ENCODE data around the gene BSDC1. TPM values are rescaled to one million over a fixed set of nuclear protein-coding genes. Genes with fewer than 3 reads are reported as not detected.

The BSDC1 gene
- total and polyA plus RNA-seq, 2 of the 13 experiments (the other 11 are each of a cell fraction or from before 2014, with no cell fraction given): 40.3 to 64.2 TPM

DNA sequence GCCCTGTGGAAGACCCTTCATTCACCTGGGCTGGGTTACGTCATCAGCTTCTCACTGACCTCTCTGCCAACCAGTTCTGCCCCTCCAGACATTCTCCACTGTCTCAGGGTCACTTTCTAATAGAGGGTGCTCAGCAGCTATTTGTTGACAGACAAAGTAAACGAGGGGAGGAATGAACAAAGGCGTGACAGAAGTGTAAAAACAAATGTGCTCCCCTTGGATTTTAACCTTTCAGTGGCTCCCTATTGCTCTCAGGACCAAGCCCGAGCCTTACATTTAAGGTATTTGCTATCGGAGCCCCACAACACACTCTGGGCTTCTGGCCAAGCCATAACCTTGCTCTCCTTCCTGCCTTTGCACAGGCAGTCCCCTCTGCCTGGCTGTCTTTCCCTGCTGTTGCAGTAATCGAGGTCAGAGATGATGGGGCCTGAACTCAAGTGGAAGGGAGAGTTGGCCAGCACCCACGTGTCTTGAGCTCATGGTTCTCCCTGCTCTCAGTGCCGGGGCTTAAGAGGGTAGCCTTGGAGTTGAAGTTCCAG is 48.9 kb downstream of the BSDC1 start (continued):
- TF ChIP-seq, protein P1, sequence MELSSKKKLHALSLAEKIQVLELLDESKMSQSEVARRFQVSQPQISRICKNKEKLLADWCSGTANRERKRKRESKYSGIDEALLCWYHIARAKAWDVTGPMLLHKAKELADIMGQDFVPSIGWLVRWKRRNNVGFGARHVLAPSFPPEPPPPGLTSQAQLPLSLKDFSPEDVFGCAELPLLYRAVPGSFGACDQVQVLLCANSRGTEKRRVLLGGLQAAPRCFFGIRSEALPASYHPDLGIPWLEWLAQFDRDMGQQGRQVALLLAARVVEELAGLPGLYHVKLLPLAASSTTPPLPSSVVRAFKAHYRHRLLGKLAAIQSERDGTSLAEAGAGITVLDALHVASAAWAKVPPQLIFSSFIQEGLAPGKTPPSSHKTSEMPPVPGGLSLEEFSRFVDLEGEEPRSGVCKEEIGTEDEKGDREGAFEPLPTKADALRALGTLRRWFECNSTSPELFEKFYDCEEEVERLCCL (CRISPR knock-in tag; IDR thresholded peaks at IDR 0.05; ENCODE audit: borderline replicate concordance): no peak
- TF ChIP-seq ZNF660 (CRISPR knock-in tag; IDR thresholded peaks at IDR 0.05; ENCODE audit: borderline replicate concordance, low read depth): no peak
- no peak for TF ChIP-seq ADNP (CRISPR knock-in tag; IDR thresholded peaks at IDR 0.05)
- TF ChIP-seq HMGA1 (CRISPR knock-in tag; conservative IDR thresholded peaks at IDR 0.05): no peak
- TF ChIP-seq ZNF703 (CRISPR knock-in tag; IDR thresholded peaks at IDR 0.05; ENCODE audit: borderline replicate concordance): no peak
- peak; percentile 55; the same call in 1 of the 2 replicates for TF ChIP-seq SMAD1 (CRISPR knock-in tag; IDR thresholded peaks at IDR 0.05; ENCODE audit: borderline replicate concordance, low read depth)
- TF ChIP-seq, protein P2, sequence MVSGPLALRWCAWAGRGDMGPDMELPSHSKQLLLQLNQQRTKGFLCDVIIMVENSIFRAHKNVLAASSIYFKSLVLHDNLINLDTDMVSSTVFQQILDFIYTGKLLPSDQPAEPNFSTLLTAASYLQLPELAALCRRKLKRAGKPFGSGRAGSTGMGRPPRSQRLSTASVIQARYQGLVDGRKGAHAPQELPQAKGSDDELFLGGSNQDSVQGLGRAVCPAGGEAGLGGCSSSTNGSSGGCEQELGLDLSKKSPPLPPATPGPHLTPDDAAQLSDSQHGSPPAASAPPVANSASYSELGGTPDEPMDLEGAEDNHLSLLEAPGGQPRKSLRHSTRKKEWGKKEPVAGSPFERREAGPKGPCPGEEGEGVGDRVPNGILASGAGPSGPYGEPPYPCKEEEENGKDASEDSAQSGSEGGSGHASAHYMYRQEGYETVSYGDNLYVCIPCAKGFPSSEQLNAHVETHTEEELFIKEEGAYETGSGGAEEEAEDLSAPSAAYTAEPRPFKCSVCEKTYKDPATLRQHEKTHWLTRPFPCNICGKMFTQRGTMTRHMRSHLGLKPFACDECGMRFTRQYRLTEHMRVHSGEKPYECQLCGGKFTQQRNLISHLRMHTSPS (CRISPR knock-in tag; IDR thresholded peaks at IDR 0.05; ENCODE audit: low read depth): 0 out of 2 replicates have a peak, but pooled peaks have one; percentile 32
- TF ChIP-seq PCBP2 (optimal IDR thresholded peaks at IDR 0.05; ENCODE audit: low read depth, low read length, poor library complexity, severe bottlenecking): no peak
- TF ChIP-seq MIER3 (CRISPR knock-in tag; IDR thresholded peaks at IDR 0.05; ENCODE audit: borderline replicate concordance): peak; percentile 38; the same call in 1 of the 2 replicates
- TF ChIP-seq, protein P3, sequence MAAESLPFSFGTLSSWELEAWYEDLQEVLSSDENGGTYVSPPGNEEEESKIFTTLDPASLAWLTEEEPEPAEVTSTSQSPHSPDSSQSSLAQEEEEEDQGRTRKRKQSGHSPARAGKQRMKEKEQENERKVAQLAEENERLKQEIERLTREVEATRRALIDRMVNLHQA (CRISPR knock-in tag; IDR thresholded peaks at IDR 0.05): no peak
- TF ChIP-seq, protein P4, sequence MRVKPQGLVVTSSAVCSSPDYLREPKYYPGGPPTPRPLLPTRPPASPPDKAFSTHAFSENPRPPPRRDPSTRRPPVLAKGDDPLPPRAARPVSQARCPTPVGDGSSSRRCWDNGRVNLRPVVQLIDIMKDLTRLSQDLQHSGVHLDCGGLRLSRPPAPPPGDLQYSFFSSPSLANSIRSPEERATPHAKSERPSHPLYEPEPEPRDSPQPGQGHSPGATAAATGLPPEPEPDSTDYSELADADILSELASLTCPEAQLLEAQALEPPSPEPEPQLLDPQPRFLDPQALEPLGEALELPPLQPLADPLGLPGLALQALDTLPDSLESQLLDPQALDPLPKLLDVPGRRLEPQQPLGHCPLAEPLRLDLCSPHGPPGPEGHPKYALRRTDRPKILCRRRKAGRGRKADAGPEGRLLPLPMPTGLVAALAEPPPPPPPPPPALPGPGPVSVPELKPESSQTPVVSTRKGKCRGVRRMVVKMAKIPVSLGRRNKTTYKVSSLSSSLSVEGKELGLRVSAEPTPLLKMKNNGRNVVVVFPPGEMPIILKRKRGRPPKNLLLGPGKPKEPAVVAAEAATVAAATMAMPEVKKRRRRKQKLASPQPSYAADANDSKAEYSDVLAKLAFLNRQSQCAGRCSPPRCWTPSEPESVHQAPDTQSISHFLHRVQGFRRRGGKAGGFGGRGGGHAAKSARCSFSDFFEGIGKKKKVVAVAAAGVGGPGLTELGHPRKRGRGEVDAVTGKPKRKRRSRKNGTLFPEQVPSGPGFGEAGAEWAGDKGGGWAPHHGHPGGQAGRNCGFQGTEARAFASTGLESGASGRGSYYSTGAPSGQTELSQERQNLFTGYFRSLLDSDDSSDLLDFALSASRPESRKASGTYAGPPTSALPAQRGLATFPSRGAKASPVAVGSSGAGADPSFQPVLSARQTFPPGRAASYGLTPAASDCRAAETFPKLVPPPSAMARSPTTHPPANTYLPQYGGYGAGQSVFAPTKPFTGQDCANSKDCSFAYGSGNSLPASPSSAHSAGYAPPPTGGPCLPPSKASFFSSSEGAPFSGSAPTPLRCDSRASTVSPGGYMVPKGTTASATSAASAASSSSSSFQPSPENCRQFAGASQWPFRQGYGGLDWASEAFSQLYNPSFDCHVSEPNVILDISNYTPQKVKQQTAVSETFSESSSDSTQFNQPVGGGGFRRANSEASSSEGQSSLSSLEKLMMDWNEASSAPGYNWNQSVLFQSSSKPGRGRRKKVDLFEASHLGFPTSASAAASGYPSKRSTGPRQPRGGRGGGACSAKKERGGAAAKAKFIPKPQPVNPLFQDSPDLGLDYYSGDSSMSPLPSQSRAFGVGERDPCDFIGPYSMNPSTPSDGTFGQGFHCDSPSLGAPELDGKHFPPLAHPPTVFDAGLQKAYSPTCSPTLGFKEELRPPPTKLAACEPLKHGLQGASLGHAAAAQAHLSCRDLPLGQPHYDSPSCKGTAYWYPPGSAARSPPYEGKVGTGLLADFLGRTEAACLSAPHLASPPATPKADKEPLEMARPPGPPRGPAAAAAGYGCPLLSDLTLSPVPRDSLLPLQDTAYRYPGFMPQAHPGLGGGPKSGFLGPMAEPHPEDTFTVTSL (CRISPR knock-in tag; IDR thresholded peaks at IDR 0.05; ENCODE audit: borderline replicate concordance): no peak
- no peak for TF ChIP-seq NPAS2 (CRISPR knock-in tag; IDR thresholded peaks at IDR 0.05; ENCODE audit: borderline replicate concordance)
- TF ChIP-seq, protein P5, sequence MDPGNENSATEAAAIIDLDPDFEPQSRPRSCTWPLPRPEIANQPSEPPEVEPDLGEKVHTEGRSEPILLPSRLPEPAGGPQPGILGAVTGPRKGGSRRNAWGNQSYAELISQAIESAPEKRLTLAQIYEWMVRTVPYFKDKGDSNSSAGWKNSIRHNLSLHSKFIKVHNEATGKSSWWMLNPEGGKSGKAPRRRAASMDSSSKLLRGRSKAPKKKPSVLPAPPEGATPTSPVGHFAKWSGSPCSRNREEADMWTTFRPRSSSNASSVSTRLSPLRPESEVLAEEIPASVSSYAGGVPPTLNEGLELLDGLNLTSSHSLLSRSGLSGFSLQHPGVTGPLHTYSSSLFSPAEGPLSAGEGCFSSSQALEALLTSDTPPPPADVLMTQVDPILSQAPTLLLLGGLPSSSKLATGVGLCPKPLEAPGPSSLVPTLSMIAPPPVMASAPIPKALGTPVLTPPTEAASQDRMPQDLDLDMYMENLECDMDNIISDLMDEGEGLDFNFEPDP (CRISPR knock-in tag; conservative IDR thresholded peaks at IDR 0.05): no peak
- peak; percentile 62; the same call in 1 of the 2 replicates for TF ChIP-seq SOX5 (CRISPR knock-in tag; IDR thresholded peaks at IDR 0.05; ENCODE audit: borderline replicate concordance)
- peak; percentile 78 for TF ChIP-seq PHF21A (CRISPR knock-in tag; IDR thresholded peaks at IDR 0.05)
- TF ChIP-seq TBX2 (CRISPR knock-in tag; IDR thresholded peaks at IDR 0.05; ENCODE audit: borderline replicate concordance): no peak; the same call in 1 of the 2 replicates
- no peak for TF ChIP-seq ZKSCAN1 (IDR thresholded peaks at IDR 0.05; ENCODE audit: low read length)
- no peak for TF ChIP-seq ZZZ3 (CRISPR knock-in tag; IDR thresholded peaks at IDR 0.05; ENCODE audit: borderline replicate concordance)
- peak; percentile 82 for TF ChIP-seq ZNF263 (CRISPR knock-in tag; IDR thresholded peaks at IDR 0.05)

Measured in HepG2 (cell line).